GM12873 (cell line): ENCODE results near the gene TNS3.

ENCODE experiments used
- TF ChIP-seq, protein P1 (sequence below): IDR thresholded peaks from 2 replicates; pipeline ENCODE4 v1.5.1; 2012; ENCODE audit warnings: low read depth, mild to moderate bottlenecking, moderate library complexity, low read length, control low read depth; ENCODE audit not compliant: insufficient read depth; ENCODE audit errors: missing control alignments

The TNS3 gene

GRCh38 chr7:47622586-47622945 lies 40.7 kb upstream of the TNS3 start:
- TF ChIP-seq, protein P1, sequence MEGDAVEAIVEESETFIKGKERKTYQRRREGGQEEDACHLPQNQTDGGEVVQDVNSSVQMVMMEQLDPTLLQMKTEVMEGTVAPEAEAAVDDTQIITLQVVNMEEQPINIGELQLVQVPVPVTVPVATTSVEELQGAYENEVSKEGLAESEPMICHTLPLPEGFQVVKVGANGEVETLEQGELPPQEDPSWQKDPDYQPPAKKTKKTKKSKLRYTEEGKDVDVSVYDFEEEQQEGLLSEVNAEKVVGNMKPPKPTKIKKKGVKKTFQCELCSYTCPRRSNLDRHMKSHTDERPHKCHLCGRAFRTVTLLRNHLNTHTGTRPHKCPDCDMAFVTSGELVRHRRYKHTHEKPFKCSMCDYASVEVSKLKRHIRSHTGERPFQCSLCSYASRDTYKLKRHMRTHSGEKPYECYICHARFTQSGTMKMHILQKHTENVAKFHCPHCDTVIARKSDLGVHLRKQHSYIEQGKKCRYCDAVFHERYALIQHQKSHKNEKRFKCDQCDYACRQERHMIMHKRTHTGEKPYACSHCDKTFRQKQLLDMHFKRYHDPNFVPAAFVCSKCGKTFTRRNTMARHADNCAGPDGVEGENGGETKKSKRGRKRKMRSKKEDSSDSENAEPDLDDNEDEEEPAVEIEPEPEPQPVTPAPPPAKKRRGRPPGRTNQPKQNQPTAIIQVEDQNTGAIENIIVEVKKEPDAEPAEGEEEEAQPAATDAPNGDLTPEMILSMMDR: no peak

DNA sequence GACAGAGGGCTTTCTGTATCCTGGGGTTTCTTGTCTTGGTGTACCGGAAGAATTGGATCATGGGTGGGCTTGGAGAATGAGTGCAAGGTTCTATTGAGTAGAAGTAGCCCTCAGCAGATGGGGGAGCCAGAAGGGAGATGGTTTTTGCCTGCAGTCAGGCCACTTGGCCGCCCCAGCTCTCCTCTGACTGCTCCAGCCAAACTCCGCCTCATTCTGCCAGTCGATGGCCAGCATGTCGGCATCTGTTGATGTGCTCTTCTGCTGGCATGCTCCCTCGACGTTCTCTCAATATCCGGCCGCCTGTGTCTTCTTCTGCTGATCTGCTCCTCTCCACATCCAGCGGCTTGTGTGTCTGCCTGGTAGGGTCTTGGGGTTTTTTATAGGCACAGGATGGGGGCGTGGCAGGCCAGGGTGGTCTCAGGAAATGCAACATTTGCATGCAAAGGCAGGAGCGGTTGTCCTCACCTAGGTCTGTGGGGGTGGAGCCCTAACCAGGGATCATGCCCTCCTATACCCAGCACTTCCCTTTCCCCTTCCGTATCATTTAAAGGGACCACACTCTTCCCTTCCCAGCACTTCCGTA lies 40.2 kb upstream of the TNS3 start:
- TF ChIP-seq, protein P1: no peak

DNA sequence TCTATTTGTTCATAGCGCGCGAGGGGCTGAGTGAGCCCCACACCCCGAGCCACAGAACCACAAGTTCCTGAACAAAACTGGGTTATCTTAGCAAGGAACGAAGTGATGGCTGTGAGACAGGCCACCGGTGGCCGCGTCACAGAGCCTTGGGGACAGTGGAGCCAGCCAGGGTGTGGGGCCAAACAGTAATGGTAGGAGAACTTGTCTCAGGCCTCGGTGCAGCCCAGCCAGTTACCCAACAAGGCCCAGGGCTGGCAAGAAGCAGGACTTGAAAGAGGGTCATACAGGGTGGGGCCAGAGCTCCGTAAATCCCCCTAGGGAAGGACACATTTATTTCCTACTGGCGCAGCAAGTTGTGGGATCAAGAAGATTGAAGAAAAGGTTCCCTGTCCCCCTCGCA lies 39.4 kb upstream of the TNS3 start:
- TF ChIP-seq, protein P1: no peak

DNA sequence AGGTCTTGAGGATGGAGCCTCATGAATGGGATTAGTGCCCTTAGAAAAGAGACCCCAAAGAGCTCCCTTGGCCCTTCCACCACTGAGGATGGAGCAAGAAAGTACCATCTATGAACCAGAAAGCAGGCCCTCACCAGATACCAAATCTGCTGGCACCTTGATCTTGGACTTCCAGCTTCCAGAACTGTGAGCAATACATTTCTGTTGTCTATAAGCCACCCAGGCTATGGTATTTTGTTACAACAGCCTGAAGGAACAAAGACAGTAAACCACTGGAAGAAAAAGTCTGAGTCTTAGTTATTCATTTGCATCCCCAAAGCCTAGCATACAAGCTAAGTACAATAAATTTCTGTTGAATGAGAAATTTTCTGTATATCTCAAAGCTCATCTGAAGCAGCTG lies 37.9 kb upstream of the TNS3 start:
- TF ChIP-seq, protein P1: no peak

DNA sequence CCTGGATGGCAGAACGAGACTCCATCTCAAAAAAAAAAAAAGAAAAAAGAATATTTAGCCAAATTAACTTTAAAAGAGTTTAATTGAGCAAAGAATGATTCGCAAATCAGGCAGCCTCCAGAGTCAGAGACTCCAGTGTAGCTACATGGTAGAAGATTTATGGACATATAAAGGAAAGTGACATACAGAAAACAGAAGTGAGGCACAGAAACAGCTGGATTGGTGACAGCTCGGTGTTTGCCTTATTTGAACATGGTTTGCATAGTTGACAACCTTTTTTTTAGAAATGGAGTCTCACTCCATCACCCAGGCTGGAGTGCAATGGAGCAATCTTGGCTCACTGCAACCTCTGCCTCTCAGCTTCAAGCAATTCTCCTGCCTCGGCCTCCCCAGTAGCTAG lies 35.2 kb upstream of the TNS3 start:
- TF ChIP-seq, protein P1: no peak

DNA sequence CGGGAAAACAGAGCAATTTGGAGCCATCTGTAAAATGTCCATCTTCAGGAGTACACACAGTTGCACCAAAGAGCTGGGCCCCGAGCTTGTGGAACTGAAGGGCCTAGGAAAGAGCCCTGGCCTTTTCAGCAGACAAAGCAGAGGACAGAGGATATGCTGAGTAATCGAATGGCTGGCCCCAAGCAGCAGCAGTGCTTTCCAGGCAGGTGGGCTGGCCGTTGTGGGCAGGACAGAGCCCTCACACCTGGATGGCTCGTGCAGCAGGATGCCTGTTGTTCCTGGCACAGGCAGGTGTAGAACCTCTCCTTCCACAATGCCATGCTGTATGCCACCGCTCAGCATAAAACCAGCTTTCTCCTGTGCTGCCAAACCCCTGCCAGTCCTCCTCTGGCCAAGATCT lies 32.5 kb upstream of the TNS3 start:
- TF ChIP-seq, protein P1: no peak

GRCh38 chr7:47611045-47611511 lies 29.2 kb upstream of the TNS3 start:
- TF ChIP-seq, protein P1: no peak
